Hippocampal formation (tissue), 2 donors: ENCODE data around the gene CENPF.
A peak's percentile ranks its signal among the peaks of the same experiment; 100 is the strongest.
"Not testable (repeated sequence)": the region's sequence is repeated elsewhere in the genome, so short reads cannot be mapped to it uniquely, and the experiment has no call there.

ENCODE experiments used
- DNase-seq, 2 donors: peaks; one replicate each; lab custom pipeline; 2025; lab: John Stamatoyannopoulos, UW

CENPF gene

GRCh38 chr1:214658785-214659184 is 55.8 kb downstream of the CENPF start:
- no peak for DNase-seq

GRCh38 chr1:214660190-214660589 is 57.2 kb downstream of the CENPF start:
- DNase-seq: no peak

DNA sequence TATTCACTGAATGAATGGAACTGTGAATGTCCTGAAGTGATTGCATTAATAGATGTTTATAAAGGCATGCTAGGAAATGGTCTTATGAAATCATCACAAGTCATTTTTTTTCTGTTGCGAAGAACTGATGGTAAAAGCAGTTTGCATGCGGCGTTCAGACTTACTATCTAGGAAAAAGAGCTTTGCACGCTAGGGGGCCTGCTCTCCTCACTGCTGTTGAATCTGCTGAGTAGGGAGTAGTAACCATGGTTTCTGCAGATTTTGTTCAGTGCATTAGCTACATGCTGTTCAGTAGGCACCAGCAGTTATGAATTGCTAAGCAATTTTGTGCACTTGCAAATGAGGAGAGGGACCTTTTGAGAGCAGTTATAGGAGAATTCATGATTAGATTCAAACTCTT is 57.9 kb downstream of the CENPF start:
- peak; percentile 33 to 86 for DNase-seq

DNA sequence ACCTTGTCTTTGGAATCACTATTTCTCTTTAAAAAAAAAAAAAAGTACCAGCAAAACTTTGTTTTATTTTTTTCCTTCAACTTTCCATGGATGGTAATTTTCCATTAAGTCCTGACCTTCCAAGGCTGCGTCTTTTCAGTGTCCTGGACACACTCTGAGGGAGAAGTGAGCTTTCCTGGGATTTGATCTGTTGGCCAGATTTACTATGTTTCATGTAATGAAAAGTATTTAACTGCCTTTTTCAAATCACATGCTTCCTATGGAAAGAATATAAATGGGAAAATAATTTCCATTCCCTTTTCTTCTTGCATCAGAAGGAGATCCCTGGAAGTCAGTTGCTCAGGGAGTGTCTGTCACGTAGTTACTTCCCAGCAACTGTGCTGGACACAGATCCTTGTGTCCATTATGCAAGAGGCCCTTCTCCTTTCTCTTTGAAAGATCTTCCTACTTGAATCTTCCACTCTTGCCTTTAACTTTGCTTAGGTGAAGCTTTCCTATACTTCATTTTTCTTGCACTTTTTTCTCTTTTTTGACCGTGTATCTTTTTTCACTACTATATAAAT is 59.3 kb downstream of the CENPF start:
- DNase-seq: no peak

DNA sequence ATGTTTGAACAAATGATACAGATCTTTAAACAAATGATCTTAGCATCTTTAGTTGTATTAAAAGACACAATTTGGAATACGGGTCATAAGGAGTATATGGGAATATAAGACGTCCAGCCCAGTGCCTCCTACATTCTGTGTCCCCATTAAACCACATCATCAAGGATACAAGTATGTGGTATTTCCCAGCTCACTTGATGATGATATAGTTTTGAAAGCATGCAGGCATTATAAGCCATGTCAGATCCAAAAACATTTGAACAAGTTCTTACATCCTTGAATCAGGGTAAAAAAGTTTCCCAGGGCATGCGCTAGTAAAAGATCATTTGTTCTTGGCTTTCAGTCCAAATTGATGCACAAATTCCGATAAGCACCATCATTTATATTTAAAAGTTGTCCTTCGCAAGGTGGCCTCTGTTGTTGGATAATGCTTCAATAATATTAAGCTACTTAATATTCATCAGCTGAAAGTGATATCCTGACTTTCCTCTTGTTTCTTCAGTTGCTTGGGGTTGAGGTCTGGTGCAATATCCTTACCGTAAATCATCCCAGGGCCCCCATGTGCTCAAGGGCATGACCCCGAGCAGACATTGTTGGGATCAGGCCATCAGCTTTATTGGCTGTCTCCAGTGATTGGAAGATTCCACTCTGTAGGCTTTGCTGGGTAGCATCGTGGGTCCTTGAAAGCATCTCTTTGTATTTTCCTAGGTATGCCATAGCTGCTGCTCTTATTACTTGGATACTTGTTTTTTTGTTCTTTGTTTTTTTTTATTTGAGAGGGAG is 61.8 kb downstream of the CENPF start:
- DNase-seq: no peak

- no peak for DNase-seq
Measured at GRCh38 chr1:214665606-214666110, 62.7 kb downstream of the CENPF start.

DNA sequence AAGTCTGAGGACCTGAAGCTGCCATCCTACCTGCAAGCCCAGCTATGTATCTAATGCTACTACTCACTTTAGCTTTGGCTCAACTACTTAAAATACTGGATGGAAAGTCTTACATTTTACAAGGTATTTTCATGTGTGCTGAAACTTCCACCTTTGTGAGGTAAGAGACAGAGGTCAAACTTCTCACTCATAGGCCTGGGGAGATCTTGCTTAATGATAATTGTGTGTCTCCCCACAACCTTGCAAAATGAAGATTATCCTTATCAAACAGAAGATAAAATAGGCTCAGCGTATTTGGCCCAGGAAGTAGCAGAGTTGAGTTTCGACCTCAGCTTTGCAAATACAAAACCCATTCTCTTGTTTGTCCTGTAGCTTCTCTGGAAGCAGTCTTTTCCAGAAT is 63.7 kb downstream of the CENPF start:
- no peak for DNase-seq

DNA sequence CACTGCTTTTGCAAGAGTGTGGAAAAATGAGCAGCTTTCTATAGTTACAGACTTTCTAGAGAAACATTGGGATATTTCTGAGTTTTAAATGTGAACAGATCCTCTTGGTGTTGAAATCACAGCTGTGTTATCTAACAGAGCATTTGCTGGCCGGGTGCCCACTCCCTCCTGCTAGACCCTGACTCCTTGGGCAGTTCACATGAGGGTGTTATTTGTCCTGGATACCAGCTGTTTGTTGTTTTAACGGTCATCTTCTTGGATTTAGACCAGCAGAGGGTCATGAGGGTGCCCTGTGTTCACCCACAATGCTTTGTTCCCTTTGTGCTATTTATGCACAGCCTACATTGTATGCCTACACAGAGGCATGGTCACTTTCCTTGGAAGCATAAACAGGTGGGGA is 67.1 kb downstream of the CENPF start:
- no peak for DNase-seq

DNA sequence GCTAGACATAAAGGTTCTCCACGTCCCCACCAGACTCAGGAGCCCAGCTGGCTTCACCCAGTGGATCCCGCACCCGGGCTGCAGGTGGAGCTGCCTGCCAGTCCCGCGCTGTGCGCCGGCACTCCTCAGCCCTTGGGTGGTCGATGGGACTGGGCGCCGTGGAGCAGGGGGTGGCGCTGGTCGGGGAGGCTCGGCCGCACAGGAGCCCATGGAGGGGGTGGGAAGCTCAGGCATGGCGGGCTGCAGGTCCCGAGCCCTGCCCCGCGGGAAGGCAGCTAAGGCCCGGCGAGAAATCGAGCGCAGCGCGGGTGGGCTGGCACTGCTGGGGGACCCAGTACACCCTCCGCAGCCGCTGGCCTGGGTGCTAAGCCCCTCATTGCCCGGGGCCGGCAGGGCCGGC is 70.0 kb downstream of the CENPF start:
- DNase-seq: not testable (repeated sequence)

DNA sequence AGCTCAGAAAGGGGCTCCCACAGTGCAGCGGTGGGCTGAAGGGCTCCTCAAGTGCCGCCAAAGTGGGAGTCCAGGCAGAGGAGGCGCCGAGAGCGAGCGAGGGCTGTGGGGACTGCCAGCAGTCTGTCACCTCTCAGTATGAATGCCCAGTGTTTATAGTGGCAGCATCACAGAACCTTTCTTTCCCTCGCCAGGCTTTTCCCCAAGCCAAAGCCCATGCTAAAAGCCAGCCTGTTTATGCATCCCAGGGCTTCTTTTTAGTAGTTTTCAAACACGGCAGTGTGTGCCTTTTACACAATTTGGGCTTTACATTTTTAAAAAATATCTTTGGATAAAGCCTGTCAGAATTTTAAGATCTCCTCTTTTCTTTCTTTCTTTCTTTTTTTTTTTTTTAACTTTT is 70.6 kb downstream of the CENPF start:
- no peak for DNase-seq

GRCh38 chr1:214675524-214675923 is 72.5 kb downstream of the CENPF start:
- not testable (repeated sequence) for DNase-seq

GRCh38 chr1:214676747-214677146 is 73.8 kb downstream of the CENPF start:
- no peak for DNase-seq

GRCh38 chr1:214677945-214678344 is 75.0 kb downstream of the CENPF start:
- no peak for DNase-seq

DNA sequence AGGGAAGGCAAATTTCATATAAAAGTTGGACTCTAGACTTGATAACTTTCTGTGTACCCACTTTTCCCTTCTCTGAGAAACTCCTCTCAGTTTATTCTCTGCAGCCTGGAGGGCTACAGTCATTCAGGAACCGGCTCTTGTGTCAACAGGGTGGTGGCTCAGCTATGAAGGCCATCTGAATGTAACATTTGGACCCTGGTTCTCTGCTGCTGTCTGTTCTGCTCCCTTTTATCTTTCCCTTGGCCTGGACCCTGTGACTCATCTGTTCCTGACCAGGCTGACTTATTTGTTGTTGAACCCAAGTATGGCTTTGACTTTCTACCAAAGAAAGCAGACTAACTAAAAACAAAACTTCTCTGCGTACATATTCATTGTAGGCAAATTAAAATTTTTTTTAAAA is 75.4 kb downstream of the CENPF start:
- no peak for DNase-seq

- DNase-seq: no peak
Measured at GRCh38 chr1:214683621-214684020, 80.6 kb downstream of the CENPF start.

DNA sequence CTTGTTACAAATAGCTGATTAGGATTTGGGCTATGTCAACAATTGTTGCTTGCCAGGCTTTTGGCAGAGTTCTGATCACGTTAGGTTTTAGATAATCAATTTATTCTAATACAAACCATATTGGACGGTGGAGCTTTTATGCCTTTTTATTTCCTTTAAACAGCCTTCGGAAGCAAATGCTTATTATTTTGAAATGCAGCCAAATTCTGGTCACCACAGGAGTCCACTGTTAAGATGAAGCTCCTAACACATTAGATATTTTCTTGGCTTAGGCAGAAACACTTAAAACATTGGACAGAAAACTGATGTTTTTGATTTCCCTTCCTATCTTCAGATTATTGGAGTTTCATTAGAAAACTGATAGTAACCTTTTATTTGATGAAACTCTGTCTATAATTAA is 82.9 kb downstream of the CENPF start:
- no peak for DNase-seq

- no peak for DNase-seq
Measured at GRCh38 chr1:214686497-214686896, 83.5 kb downstream of the CENPF start.

- DNase-seq: no peak
Measured at GRCh38 chr1:214688891-214689290, 85.9 kb downstream of the CENPF start.

DNA sequence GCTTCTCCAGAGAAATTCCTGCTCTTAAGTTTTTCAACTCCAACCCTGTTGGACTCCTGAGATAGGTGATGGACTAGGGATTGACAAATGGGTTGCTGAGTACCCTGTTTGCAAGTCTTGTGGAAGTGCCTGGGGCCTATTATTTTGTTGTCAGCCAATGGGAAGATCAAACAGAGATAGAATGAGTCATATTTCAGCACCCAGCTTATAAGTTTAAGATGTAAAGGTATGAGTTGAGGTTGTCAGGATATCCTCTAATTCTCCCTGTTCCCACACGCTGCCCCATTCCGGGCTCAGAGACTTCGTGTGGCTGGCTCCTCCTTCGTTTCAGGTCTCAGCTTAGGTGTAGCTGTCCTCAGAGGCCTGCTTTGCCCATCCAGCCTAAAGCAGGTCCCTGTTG is 91.8 kb downstream of the CENPF start:
- no peak for DNase-seq

DNA sequence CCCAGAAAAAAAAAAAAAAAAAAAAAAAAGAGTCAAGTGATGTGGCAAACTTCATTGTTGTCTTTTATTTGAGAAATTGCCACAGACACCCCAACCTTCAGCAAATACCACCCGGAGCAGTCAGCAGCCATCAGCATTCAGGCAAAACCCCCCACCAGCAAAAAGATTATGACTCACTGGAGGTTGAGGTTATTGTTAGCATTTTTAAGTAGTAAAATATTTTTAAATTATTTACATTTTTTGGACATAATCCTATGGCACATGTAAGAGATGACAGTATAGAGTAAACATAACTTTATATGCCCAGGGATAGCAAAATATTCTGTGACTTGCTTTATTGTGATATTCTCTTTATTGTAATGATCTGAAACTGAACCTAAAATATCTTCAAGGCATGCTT is 95.6 kb downstream of the CENPF start:
- no peak for DNase-seq

DNA sequence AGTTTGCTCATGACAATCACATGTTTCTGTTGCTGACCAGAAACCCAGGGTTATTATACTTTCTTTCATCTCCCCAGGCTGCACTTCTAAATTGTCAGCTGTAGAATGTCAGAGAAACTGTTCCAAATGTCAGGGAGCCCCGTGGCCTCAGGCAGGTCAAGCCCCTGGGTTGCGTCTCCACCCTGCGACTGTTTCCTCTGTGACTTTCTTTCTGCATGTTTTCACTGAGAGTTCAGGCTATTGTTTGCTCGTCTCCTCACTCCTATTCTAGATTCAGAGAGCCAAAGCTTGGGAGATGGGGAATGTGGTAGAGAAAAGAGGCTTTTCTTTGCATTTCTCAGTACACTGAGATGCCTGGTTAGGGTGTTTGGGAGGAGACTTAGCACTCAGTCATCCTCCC is 97.4 kb downstream of the CENPF start:
- DNase-seq: no peak

DNA sequence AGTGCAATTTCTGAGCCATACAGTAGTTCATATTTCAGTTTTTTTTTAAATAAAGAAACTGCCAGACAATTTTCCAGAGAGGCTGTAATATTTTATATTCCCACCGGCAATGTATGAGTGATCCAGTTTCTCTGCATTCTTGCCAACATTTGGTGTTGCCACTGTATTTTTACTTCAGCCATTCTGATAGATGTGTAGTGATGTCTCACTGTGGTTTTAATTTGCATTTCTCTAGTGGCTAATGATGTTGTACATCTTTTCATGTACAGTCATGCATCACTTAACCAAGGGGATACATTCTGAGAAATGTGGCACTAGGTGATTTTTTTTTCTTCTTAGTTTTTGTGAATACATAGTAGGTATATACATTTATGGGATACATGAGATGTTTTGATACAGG is 99.6 kb downstream of the CENPF start:
- no peak for DNase-seq

DNA sequence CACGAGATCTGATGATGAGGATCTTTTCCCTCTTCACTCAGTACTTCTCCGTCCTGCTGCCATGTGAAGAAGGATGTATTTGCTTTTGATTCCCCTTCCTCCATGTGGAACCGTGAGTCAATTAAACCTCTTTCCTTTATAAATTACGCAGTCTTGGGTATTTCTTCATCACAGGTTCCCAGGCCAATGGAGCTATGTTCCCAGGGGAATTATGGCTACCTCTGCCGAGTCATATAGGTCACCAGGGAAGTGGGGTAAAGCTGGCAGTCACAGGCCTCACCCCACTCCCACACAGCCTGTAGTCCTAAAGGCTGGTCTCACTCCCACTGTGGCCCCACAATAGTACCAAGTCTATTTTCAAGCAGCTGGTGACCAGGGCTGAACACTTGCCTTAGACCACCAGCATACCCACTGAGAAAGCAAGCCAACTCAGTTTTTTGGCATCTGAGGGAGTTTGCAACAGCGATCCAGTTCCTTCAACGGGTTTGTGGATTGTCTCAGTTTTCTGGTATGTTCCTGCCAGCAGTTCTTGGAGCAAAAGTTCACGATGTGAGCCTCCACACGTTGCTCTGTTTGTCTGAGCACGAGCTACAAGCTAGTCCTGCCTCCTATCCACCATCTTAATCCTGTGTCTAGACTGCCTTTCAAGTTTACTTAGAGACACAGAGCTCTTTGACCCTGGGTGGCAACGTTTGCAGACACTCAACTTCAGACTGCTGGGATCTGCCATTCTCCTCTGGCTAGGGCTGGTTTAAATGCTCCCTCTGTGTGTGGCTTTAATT is 104.5 kb downstream of the CENPF start:
- no peak for DNase-seq
